GM21825 (cell line): ENCODE data around the gene ETV3.

Experiments
- ATAC-seq: cut with Tn5 transposase; IDR thresholded peaks from one replicate; pipeline ENCODE4 v1.9.1; 2021; ENCODE audit warnings: mild to moderate bottlenecking, moderate library complexity; ENCODE audit not compliant: unreplicated experiment

Gene ETV3

DNA sequence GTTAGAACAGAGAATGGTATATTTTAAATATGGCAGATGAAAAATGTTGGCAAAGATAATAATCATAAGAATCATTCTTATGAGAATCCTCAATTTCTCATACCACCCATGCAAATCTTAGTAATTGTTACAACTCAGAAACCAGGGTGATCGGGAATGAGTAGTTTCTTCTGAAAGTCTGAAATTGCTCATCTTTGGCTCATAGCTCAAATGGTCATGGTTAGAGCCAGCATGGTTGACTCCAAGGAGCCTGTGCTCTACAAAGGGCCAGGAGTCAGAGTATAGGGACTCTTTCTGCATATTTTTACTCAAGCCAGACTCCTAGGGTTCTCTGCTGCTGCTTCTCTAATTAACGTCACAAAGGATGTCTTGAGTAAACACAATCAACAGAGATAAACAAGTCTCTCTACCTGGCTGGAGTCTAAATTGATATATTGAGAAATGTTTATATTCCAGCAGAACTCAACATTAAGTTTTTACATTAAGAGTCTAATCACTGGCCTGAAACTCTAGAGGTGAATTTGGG, 1.9 kb upstream of the ETV3 start:
- ATAC-seq, result no peak

DNA sequence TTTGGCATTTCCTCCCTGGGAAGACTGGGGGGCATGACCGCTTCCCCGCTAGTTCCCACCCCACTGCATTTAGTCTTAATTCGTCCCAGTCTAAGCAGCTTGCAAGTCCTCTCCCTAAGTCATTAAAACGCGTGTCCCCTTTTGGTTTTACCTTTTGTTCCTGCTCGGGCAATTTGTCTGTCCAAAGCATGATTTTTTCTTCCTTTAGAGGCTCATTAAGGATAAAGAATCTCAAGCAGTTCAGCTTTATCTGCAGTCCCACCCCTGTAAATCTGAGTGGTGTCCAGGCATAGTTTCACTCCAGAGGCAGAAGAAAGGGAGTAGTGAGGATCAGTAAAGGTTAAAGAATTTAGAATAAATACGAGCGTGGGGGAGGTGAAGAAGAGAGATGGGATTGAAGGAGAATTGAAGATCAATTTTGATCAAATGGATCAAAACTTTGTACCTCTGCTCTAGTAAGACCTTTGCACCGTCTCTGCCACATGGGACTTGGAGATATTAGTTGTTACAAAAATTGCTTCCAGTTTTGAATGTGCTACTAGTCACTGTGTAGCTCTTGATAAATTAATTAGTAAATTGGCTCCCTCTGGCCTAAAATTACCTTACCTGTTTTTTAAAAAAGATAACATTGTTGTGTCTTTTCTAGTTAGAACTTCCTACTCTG, 989 bp upstream of the ETV3 start:
- ATAC-seq, result no peak

DNA sequence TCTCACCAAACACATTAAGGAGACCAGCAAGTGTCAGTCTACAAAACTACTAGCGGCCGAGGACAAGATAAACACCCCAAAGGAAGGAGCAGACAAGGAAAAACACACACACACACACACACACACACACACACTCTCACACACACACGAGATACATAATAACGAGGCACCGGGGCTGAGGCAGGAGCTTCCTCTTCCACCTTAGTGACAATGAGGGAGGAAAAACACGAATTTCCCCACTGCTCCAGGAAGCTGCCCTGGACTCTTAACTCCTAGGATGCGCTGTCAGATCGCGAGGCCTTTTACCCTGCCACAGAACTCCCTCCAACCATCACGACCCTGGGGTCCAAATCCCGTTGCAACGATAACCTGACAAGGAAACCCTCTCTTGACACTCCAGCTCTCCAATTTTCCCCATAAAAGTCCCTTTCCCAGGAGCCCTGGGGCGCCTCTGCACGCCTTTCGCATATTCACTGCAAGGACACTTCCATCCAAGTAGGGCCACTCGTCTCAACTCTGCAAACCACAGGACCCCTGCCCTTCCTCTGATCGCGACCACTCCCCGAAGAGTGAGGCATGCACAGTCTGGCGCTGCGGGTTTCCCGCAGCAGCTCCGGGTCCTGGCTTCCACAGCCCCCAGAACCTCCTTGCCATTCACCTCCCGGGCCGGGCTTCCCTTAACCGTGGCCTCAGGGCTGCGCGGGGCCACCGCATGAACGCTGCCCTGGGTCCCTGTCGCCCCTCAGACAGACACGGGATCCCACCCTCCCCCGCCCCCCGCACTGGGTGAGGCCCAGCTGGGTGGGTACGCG, 581 bp downstream of the ETV3 start:
- ATAC-seq, result no peak

DNA sequence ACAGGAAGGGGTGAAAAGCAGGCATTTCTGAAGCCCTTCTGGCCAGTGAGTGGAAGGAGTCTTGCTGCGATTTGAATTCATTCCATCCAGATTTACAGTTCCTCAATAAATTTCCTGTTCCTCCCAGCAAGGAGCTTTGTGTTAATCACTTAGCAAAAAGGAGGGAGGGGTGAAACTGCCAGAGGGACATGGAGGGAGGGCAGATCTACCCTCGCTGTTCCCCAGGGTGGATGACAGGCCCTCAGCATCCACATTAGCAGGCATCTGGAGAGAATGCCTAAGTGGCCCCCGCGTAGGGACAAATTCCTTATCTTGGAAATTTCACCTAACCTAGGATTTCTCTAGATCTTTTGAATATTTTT, 1.2 kb downstream of the ETV3 start:
- no peak for ATAC-seq

DNA sequence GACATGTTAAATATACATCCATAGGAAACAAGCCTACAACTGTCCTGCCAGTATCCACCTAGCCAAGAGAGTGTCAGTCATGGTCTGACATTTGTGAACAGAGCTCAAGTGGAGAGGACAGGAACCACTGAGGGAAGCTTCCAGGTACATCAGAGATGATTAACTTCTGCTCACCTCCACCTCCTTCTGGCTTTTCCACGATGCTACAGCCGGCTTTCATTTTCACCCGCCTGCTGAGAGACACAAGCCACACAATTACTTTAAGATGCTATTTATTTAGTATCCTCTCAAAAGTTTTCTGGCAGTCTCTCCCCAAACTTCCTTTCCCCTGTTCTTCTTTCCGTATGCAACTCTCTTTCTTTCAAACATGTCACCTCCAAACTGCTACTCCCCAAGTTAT, 2.1 kb downstream of the ETV3 start:
- ATAC-seq, result no peak

DNA sequence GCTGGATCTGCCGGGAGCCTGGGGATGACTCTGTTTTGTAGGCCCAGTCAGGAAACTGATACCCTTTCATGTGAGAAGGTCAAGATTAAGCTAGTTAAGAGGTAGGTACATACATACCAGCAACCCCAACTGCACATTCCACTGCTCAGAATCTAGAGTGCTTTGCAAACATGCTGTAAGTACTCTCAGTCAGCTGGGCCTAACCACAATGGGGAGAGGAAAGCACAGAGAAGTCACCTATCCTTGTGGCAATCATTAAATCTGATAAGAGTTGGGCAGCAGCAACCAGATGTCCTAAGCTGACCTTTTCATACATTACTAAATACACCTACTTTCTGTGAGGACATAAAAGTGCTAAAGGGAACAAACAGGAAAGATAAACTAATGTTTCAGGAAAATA, 2.5 kb downstream of the ETV3 start:
- ATAC-seq, result no peak

DNA sequence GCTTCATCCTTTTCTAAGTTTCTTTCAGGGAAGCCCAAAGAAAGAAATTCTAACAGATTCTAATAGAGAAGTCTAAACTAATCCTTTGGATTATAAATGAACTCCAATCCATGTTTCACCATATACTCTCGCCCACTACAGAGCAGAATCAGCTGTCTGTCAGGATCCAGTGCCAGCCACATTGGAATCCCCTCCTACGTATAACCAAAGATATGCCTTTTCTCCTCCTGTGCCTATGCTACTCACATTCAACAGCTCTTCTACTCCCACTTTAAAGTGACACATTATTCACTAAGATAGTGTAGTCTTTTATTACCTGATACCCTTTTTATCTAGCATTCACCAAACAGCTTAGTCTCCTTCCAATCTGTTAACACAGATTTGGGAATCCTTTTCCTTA, 3.1 kb downstream of the ETV3 start:
- no peak for ATAC-seq

DNA sequence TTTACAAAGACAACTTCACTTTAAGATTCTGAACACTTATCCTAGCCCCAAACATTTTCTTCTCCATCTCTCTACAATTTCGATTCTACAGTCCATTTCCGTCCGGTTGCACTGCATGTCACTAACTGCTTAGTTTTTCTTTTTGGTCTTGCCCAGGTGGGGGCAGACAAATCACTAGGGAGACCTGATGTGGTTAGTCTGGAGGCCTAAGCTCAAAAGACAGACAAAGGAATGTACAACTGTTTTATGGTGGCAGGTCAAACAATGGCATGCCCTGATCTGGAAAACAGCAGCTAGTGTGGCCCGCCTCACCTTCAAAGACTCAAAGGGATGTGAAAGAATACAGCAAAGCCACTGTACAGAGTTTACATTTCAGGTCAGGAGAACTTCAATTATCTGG, 3.8 kb downstream of the ETV3 start:
- no peak for ATAC-seq

DNA sequence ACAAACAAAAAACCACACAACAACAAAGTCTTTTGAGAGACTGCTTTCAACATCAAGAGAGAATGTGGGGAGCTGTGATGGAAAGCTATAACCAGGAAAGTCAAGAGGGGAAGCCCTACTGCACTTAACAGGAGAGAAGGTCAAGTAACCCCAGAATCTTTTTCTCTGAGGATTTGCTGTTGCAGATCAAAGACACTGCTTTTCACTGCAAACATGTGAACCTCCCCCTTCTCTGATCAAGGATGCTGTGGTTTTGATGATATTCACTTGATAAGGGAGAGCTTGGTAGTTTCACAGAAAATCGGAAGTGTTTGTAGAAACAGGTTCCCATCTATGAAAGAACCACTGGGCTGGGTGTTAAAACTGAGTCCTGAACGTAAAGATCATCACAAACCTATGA, 4.8 kb downstream of the ETV3 start:
- ATAC-seq, result no peak

DNA sequence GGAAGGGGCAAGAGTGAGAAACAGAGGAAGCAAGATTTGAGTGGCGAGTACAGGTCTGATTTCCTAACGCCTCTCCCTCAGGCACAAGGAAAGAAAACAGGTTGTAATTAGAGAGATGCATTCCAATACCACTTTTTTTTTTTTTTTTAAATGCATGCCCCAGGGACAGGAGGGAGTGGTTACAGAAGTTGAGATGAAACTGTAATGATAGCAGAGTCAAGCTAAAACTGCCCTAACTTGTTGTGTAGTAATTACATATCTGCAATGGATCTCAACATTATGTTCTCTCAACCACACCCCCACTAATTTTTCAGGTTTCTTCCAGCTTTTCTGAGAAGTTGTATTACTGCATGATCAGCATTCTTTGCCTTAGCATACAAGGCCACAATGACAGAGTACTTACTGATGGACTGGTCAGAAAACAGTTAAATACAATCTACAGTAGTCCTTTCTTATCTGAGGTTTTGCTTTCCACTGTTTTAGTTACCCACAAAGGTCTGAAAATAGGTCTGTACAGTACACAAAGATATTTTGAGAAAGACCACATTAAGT, 5.5 kb downstream of the ETV3 start:
- ATAC-seq, result no peak

DNA sequence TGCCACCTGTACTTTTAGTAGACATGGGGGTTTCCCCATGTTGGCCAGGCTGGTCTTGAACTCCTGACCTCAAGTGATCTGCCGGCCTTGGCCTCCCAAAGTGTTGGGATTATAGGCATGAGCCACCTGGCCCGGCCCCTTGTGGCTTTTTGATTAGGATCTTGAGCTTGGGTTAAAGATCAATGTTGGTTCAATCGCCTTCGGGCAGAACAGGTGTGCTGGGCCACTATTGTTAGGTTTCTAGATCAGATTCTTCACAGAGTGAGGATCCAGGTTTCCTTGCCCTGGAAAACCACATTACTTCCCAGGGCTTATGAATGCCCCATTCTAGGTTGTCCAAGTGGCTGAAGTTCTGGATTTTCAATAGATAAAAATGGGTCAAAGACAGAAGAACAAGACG, 6.1 kb downstream of the ETV3 start:
- ATAC-seq, result no peak

DNA sequence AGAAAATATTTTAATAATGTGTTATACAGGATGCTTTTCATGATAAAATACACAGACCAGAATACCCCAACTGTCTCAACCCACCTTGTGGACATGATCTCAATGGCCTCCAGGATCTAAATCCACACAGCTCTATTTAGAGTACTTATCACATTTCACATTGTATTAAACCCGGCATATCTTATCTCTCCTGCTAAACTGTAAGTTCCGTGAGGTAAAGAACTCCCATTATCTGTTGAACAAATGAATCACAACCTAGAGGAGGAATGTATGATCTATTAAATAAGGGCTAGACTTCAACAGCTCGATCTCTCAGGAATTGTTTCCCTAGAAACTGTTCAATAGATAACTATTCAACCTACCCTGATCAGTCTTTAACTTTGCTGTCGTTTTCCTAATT, 6.9 kb downstream of the ETV3 start:
- no peak for ATAC-seq

DNA sequence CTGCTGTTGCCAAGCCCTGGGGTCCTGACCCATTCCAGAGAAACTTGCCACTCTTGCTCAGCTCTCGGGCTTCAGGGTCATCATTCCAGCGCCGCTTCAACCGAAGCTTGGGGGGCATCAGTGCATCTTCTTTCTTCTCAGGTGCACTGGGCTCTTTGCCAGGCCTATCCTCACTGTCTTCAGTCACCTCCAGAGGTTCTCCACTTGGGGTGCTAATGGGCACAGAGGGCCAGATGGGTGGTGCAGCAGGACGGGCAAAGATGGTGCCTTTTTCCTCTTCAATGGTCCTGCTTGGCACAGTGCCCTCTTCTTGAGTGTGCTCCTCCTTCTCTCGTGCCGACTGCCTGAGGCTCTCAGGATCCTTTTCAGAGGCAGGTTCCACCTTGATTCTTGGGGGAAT, 13.3 kb downstream of the ETV3 start:
- ATAC-seq, result no peak

DNA sequence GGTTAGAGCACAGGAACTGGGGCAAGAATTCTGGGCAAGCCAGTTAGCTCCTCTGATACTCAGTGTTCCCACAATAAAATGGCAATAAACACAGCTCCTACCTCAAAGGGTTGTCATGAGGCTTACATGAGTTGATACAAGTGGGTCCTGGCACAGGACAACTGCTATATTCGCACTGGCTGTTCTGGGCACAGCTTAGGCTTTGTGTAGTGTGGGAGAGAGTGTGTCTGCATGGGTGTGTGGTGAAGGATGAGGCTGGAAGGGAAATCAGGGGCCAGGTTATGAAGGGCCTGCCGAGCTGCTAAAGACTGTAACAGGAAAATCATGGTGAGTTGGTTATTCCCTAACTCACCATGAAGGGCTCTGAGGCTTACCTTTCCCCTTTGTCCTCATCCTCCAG, 18.7 kb downstream of the ETV3 start:
- no peak for ATAC-seq

DNA sequence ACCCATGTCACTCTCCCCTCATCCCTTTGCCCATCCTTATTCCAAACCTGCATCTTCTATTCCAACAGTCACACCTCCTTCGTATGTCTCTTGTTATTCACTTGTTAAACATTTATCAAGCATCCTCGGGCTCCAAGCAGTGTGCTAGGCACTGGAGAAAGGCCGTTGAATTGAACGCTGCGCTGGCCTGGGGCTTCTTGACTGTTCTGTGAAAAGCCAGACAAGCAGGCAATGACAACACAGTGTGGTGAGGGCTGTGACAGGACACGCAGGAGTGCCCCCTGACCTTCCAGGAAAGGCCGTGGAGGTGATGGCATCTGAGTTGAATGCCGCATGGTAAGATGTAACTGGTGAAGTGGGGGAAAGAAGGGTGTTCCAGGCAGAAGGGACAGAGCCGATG, 19.2 kb downstream of the ETV3 start:
- no peak for ATAC-seq

DNA sequence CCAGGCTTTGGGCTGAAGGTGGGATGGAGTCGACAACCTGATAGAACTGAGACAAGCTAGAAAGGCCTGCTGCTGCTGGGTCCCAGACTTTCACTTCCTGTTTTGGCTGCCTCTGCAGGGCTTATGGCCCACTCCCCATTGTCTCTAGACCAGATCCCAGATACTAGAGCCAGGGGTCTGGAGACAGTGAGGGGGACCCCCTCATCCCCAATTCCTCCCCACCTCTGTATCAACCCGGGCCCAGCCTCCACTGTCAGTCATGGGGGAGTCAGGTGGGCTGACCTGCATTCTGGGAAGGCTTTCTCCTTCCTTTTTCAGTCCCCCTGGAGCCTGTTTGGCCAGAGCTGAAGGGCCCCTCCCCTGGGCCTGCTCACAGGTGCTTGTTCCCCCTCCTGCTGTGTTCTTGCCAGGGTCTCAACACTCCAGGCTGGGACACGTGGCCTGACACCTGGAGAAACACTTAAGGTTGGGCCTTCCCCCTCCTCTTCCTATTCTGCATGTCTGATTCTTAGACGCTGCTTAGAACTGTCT, 20.6 kb downstream of the ETV3 start:
- ATAC-seq, result no peak

DNA sequence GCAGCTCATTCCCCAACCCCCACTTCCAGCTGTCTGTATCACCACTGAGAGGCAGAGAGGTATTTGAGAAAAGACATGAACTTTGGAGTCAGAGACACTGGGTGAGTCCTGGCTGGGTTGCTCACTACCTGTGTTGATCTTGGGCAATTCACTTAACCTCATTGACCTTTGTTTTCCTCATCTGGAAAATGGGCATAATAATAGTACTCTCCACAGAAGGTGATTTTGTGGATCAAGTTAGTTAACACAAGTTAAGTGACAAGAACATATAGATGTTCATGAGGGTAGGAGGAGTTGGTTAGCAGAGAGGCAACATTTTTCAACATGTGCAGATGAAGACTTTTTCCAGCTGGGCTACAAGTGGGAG, 21.5 kb downstream of the ETV3 start:
- ATAC-seq, result no peak

DNA sequence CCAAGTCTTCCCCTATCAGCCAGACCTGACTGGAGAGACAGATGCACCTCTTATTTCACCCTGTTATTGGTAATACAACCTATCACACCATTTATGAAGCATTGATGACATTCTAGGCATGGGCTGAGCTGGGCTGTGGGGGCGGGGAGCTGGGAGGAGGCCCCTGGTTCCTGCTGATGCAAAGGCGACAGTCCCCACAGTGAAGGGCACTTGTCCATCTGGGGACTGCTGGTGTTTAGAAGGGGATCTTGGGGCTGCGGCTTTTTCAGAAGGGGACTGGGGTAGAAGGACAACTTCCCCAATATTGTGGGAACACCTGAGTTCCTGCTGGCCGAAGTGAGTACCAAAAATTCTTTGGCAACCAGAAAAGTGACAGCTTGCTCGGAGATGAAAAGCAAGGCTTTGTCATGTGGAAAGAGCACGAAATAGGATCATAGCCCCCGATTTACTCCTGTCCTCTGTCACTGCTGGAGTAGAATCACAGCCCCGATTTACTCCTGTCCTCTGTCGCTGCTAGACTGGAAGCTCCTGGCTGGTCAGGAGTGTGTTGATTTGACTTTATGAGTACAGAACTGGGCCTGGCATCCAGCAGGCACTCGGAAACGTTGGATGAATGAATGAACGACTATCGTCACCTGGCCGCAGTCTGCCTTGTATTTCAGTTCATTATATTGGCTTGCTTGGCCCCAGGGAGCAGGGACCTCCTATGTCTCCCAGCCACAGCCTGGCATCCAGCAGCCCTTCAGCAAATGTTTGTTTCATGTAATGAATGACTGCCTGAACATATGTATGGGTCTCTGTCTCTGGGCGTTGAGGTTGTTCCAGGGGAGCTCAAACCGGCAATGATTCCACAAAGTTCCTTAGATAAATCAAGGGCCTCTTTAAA, 22.1 kb downstream of the ETV3 start:
- no peak for ATAC-seq

DNA sequence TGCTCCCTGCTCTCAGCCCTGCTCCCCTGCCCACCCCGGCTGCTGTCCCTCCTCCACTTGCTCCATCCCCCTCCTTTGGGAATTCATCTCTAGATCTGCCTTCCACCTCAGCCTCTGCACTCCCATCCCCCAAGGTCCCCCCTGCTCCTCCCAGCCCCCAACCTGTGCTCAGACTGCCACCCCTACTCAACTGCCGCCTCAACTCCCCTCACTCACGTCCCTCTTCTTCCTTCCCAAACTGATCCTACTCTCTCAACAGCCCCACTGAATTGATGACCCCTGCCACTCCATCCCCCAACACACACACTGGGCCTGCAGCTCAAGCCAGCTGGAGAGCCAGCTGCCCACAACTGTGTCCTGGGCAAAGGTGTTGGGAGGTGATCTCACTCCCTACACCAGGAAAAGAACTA, 22.8 kb downstream of the ETV3 start:
- no peak for ATAC-seq

DNA sequence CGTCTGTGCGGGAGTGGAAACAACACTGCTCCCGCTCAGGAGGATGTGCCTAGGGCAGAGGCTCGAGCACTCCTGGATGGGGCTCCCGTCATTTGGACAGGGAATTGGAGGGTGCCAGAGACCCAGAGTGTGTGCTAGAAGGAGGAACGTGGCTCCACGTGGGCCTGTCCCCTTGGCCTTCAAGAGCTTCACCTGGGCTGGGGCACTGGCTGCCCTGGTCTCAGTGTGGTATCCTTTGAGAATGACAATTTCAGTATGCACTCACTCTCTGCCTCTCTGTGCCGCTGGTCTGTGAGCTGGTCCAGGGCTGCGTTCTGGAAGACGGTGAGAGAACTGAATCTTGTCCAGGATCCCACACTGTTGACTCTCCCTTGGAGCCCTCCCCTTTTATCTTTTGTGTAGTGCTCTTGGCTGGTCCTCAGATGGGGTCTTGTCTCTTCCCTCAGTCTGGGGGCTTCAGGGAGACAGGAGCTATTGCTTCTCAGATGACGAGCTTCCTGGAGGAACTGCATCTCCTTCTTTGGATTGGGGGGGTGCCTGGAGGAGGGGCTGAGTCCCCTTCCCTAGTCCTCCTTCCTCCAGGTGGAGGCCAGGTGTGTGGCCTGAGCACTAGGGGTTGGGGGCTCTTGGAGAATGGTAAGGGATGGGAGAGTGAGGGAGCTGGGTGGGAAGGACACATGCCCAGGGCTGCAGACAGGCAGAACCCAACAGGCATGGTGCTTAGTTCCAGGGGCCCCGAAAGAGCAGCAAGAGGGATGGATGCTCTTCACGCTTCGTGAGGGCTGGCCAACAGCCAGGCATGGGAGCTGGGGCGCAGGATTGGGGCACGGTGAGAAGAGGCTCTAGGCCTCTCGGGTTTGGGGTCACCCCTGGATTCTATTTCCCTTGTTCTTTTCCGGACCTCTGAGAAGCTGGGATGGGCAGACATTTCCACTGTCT, 23.7 kb downstream of the ETV3 start:
- ATAC-seq, result no peak
